ENCODE measurements around the gene ZNF292.

DNA sequence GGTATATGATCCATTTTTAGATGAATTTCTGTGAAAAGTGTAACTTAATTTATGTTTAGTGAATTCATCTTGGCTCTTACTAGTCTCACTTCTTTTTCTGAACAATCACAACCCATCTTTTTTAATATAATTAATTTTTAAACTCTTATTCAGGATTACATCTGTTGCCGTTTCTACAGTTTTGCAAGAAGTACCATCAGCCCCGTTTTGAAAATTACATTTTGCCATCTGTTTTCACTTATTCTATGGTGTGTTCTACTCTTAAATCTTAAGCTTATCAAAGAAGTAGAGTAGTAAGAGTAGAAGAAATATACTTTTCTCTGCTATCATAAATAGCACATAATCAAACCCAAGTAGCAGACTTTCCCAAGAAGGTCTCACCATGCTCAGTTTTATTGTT is 70.1 kb downstream of the ZNF292 start:
- TF ChIP-seq, protein P1, sequence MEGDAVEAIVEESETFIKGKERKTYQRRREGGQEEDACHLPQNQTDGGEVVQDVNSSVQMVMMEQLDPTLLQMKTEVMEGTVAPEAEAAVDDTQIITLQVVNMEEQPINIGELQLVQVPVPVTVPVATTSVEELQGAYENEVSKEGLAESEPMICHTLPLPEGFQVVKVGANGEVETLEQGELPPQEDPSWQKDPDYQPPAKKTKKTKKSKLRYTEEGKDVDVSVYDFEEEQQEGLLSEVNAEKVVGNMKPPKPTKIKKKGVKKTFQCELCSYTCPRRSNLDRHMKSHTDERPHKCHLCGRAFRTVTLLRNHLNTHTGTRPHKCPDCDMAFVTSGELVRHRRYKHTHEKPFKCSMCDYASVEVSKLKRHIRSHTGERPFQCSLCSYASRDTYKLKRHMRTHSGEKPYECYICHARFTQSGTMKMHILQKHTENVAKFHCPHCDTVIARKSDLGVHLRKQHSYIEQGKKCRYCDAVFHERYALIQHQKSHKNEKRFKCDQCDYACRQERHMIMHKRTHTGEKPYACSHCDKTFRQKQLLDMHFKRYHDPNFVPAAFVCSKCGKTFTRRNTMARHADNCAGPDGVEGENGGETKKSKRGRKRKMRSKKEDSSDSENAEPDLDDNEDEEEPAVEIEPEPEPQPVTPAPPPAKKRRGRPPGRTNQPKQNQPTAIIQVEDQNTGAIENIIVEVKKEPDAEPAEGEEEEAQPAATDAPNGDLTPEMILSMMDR (IDR thresholded peaks at IDR 0.05): no peak
- no peak for TF ChIP-seq POLR2A (IDR thresholded peaks at IDR 0.05)
